NAMALWA (cell line): ENCODE results near the gene CLEC14A.

Experiments used
- DNase-seq: peaks from one replicate; pipeline ENCODE4 v3.0.0-alpha.2; 2015; ENCODE audit warnings: low spot score

CLEC14A gene, protein sequence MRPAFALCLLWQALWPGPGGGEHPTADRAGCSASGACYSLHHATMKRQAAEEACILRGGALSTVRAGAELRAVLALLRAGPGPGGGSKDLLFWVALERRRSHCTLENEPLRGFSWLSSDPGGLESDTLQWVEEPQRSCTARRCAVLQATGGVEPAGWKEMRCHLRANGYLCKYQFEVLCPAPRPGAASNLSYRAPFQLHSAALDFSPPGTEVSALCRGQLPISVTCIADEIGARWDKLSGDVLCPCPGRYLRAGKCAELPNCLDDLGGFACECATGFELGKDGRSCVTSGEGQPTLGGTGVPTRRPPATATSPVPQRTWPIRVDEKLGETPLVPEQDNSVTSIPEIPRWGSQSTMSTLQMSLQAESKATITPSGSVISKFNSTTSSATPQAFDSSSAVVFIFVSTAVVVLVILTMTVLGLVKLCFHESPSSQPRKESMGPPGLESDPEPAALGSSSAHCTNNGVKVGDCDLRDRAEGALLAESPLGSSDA

DNA sequence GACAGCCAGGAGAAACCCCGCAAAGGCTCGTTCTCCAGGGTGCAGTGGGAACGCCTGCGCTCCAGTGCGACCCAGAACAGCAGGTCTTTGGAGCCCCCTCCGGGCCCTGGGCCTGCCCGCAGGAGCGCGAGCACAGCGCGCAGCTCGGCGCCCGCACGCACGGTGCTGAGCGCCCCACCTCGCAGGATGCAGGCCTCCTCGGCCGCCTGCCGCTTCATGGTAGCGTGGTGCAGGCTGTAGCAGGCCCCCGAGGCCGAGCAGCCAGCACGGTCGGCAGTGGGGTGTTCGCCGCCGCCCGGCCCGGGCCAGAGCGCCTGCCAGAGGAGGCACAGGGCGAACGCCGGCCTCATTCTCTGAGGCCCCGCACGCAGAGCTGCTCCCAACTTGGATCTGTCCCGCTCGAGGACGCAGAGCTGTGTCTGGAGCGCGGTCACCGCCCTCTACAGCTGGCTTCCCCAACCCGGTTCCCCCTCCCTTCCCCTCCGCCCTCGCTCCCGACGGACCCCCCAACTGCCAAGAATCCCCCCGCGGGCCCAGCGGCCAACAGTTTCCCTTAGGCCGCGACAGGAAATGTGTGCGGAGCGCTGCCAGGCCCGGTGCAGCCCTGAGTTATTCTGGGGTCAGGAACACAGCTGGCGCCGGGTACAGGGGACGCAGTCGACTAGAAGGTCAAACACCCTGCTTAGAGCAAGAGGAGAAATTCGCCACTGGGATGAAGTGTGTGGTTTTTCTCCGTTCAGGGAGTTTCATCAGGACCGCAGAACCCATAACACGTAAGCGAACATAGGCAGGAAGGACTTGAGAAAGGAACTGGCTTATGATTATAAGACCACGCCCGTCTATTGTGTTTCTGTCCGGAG is at the start of gene CLEC14A:
Gene CLEC14A (minus strand): TSS at position 421 of the 860 bp plus-strand sequence. CDS start 71 bp downstream, at position 350.
- DNase-seq = no peak

DNA sequence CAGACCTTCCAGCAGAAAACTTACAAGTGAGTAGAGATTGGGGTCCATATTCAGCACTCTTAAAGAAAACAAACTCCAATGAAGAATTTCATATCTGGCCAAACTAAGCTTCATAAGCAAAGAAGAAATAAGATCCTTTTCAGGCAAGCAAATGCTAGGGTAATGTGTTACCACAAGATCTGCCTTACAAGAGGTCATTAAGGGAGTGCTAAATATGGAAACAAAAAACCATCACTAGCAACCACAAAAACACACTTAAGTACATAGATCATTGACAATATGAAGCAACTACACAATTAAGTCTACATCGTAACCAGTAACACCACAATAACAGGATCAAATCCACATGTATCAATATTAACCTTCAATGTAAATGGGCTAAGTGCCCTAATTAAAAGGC is 47.1 kb upstream of the CLEC14A start:
- DNase-seq = no peak

DNA sequence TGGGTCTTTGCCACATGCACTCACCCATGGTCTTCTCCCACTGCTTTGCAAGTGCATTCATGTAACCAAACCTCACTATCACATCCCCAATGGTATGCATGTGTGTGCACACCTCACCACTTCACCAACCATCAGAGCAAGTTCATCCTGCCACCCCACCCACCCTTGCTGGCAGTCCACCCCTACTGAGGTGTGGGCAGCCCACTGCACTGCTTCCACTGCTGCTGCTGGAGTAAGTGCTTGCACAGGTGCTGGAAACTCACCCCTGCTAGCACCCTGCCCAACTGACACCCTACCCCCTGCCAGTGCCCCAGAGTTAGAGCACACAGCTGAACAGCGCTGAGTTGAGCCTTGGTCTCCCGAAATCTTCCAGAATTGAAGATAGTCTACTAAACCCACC is 46.1 kb upstream of the CLEC14A start:
- no peak for DNase-seq

DNA sequence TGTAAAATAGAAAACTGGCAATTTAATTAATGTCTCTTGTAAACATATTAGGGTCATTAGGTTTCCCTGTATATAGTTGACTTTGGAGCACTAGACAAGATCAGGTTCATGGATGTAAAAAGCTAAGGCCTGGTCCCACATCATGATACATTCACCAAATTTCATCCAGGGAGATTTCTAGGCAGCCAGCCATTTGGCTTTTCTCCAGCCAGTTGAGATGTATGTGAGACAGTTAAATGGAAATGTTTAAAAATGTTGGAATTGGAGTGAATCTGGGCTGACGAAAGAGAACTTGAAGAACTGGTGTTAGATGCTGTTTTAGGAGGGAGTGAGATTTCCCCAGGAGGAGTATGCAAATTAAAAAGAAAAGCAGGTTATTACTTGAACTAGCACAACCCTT is 41.8 kb upstream of the CLEC14A start:
- DNase-seq = no peak

DNA sequence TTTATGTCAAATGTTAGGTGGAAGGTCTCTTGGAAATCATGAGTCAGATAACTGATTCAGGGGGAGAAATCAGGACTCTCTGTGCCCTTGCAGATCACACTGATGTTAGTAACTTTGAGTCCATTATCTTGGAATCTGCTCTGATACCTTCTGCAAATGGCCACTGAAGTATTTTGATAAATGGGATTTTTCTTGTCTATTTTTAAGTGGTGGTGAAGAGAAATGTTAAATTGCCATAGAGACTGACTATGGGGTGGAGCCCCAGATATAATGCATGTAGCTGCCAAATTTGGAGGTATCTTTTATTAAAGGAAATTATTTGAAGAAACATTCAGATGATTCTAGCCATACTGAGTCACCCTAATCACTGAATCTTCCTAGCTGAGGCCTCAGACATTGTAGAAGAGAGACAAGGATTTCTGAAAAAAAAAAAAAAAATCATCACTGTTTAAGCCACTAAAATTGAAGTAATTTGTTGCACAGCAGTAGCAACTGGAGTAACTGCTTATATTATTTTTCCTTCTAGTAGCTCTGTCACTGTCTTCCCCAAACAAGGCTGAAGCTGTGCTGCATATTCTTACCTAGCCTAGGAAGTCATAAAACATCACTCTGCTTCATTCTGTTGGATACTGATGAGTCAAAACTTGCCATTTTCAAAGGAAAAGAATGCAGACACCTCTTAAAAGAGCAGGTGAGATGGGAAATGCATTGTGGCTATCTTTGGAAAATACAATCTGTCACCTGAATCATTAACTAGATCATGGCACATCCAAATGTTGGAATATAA is 36.0 kb upstream of the CLEC14A start:
- DNase-seq = no peak

DNA sequence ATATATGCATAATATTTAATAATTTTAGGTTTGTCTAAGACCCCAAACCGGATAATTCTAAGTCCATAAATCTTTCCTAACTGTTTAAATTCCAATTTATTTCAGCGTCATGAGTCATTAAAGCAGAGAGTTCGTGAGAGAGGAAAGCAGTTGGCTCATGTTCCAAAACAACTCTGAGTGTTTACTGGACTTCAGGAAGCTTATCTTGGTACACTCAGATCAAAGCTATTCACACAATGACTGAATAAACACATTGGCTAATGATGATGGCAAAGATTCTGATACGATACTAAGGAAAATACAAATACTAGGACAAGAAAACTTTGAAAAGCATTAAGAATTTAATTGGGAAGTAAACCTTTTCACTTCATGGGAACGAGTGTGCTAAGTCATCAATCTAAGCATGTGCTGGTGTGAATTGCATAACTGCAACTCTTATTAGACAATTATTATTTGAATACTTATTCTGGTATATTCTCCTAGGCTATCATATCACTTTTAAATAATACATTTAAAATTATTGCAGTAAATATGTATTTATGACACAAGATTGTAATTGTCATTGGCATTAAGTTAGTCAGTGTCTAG is 34.8 kb upstream of the CLEC14A start:
- no peak for DNase-seq

DNA sequence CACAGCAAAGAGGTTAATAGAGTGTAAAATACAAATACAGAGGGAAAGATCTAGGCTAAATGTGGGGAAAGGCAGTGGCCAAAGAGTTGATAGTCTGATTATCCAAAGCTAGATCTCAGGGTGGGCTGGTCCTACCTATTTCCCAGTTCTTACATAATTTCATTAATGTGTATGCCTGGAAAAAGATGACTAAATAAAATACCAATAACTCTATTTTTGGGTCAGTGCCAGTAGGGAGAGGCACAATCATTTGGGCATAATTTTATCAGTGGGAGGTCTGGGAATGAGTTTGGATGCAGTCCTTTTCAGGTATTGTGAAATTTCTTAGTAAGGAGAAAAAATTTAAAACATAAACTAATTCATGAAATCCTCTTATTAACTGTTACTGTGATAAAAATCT is 30.6 kb upstream of the CLEC14A start:
- no peak for DNase-seq

DNA sequence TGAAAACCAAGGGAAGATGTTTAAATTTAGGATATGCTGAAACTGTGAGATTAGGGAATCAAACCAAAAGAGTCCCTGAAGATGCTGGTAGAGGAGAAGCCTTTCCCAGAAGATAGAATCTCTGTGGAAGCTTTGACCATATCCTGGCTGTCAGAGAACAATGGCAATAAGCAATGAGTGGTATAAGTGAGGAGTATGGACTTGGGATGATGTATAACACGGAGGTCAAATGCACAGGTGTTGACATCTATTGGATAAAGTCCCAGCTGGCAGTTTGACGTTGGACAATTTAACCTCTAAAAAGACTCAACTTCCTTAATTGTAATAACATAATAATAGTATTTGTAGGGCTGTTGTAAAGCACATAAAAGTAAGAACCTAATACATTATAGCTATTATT is 30.1 kb upstream of the CLEC14A start:
- DNase-seq = no peak

DNA sequence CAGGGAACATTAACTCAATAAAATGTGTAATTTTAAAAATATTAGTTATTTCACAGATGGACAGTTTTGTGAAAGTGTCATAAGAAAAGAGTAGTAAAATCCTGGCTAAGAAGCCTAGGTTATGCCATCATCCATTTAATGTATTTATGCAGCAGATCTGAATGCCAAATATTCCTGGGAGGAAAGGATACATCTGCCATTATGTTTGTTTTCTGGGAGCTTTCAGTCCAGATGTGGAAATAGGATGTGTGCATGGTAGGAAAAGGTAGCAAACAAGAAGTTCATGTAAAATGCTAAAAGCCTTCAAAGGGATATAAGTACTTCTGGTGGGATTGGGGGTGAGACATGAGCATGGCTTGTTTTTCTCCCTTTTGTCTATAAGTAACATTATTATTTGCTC is 27.0 kb upstream of the CLEC14A start:
- no peak for DNase-seq

DNA sequence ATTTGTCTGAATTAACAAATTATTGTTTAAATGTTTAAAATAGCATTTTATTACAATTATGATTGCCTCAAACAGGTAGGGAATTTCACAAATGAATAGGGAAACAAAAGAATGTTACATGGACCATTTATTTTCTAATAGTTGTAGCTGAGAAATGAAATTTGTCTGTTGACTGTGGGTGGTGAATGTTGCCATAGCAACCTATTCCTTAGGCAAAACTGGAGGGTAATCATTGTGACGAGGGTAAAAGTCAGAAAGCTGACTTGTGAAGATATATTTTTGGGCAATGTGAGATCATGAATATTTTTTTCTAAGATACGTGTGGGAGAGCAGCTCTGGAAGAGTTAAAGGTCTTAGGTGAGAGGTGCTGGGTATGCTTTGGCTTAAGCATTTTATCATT is 24.2 kb upstream of the CLEC14A start:
- DNase-seq = no peak

DNA sequence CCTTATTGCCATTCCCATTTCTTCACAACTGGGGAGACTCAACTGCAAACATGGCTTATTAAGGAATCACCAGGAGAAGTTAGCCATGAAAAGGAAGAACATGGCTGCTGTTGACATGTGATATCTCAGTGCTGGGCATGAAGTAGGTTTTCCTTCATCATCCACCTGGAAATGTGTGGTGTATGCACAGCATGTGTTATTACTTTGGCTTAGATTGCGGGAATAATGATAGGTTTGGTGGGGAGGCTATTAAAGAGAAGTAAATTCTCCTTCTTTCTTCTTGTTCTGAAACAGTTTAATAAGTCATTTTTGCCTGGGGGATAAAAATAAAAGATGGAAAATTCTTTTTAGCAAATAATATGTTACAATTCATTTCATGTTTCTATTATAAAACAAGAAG is 23.7 kb upstream of the CLEC14A start:
- DNase-seq = no peak

DNA sequence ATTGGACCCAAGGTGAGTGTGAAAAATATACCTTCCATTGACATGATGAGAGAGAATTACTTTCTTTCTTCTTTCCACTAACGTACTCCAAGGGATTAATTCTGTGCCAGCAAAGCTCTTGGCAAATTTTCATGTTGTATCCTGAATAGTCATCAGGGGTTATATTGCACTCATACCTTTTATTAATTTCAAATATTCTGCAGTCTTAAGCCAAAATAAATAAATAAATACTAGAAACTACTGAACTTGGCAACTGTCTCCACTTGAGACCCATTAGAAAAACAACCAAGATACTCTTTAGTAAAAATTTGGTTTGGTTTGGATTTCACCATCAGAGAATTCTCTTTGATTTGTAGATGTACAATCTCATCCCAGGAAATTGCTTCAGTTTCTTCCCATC is 22.1 kb upstream of the CLEC14A start:
- DNase-seq = no peak

DNA sequence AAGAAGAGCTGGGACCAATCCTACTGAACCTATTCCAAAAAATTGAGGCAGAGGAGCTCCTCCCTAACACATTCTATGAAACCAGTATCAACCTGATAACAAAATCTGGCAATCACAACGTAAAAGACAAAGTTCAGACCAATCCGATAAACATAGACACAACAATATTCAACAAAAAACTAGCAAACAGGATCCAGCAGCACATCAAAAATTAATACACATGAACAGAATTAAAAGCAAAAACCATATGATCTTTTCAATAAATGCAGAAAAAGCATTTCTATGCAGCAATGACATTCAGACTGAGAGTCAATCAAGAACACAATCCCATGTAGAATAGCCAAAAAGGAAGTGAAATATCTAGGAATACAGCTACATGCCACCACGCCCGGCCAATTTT is 7.0 kb upstream of the CLEC14A start:
- no peak for DNase-seq

DNA sequence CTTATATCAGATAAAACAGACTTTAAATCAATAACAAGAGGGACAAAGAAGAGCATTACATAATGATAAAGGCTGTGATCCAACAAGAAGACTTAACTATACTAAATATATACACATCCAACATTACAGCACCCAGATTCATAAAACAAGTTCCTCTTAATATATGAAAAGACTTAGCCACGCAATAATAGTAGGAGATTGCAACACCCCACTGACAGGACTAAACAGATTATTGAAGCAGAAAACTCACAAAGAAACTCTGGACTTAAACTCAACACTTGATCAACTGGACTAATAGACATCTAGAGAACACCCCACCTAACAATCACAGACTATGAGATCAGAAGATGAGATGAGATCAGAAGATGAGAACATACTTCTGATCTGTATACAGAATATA is 5.7 kb upstream of the CLEC14A start:
- DNase-seq = no peak

DNA sequence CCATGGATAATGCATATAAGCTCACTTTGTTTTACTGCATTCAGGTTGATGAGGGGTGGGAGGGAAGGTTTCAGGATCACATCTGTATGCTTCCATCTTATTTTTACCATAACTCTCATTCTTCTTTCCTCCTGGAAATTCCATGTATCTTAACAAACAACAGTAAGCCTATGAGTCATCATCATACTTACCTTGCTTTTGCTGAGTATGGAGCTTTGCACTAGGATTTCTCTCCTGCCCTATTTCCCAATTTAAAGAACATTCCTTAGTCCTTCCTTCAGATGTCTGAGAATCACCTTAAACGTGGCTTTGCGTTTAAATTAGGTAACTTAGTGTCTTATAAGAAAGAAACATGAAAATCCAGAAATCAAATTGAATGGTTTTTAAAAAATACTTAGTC is 1.6 kb upstream of the CLEC14A start:
- DNase-seq = no peak

DNA sequence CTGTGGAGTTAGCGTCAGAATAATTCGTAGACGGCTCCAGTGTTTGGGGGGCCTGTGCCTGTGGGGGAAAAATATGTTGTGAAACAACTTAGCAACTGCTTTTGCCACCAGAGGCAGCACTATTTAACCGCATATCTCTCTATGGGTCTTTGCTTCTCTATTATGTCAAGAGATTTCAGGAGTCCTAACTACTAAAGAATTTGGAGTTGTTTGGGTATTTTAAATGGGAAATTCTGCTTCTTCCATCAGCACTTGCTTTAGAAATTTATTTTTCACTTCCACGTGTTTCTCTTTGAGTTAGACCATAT is 594 bp upstream of the CLEC14A start:
- DNase-seq = no peak

DNA sequence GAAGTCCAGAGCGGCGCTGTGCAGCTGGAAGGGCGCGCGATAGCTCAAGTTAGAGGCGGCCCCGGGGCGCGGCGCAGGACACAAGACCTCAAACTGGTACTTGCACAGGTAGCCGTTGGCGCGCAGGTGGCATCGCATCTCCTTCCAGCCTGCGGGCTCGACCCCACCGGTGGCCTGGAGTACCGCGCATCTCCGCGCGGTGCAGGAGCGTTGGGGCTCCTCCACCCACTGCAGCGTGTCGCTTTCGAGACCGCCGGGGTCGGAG is 553 bp downstream of the CLEC14A start:
- no peak for DNase-seq

DNA sequence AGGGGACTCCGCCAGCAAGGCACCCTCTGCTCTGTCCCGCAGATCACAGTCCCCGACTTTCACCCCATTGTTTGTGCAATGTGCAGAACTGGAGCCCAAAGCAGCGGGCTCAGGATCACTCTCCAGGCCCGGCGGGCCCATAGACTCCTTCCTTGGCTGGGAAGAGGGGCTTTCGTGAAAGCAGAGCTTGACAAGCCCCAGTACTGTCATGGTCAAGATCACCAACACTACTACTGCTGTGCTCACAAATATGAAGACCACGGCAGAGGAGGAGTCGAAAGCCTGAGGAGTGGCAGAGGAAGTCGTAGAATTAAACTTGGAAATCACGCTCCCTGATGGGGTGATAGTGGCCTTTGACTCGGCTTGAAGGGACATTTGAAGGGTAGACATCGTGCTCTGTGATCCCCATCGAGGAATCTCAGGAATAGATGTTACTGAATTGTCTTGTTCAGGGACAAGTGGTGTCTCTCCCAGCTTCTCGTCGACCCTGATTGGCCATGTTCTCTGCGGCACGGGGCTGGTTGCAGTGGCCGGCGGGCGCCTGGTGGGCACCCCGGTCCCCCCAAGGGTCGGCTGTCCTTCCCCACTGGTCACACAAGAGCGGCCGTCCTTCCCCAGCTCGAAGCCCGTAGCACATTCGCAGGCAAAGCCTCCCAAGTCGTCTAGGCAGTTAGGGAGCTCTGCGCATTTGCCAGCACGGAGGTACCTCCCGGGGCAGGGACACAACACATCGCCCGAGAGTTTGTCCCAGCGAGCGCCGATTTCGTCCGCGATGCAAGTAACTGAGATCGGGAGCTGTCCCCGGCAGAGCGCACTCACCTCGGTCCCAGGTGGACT is 1.1 kb downstream of the CLEC14A start:
- DNase-seq = no peak

DNA sequence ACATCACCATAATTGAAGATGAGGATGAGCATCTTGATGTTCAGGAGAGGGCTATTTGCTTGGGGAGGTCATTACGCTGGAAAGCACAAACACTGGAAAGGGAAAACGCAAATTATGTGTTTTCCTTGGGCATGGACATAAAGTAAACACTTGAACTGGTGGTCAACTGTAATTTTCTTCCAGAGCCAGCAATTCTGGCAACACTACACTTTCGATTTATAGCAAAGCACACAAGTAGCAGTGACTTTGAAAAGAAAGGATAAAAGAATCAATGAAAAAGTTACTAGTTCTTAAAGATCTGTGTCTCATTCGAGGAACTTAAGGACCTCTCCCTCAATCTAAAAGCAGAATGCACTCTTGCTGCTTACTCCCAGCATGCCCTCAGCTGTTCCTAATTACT is 2.2 kb downstream of the CLEC14A start:
- no peak for DNase-seq

DNA sequence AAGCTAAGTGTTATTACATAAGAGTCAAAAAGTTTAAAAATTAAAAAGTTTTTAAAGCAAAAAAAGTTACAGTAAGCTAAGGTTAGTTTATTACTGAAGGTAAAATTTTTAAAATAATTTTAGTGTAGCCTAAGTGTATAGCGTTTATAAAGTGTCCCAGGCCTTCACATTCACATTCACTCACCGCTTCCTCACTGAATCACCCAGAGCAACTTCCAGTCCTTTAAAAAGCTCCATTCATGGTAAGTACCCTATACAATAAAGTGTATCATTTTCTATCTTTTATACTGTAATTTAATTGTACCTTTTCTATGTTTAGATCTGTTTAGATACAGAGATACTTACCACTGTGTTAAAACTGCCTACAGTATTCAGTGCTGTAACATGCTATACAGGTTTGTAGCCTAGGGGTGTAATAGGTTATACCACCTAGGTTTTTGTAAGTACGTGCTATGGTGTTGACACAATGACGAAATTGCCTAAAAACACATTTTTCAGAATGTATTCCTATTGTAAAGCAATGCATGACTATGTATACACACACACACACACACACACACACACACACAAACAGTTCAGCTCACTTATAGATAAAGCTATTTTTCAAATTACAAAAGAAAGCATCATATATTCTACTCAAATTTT is 3.7 kb downstream of the CLEC14A start:
- DNase-seq = no peak

DNA sequence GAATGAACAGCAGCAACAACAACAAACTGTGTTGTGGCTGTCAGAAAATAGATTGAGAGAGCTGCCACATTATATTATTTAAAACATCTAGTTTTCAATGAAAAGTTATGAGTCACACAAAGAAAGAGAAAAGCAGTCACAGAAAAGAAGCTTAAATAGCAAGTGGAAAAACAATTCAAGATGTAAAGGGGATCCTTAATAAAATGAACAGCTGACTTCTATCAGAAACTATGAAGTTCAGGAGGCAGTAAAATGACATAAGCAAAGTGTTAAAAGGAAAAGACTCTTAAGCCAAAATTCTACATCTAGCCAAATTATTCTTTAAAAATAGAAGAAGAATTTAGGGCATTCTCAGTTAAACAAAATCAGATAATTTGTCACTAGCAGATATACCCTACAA is 5.6 kb downstream of the CLEC14A start:
- no peak for DNase-seq
